Neural crest cell (in vitro differentiated cells): ENCODE results near the gene CIAO2A. TPM values are rescaled to one million over a fixed set of nuclear protein-coding genes. Genes with fewer than 3 reads are reported as not detected.

Experiments used
- DNase-seq: peaks from one replicate; pipeline ENCODE4 v3.0.0; 2021; ENCODE audit warnings: low read depth, mixed read lengths, low spot score
- H3K27ac Mint-ChIP-seq: one replicate; pipeline ENCODE4 v1.8.0; 2021; ENCODE audit warnings: mild to moderate bottlenecking, mixed read lengths; ENCODE audit not compliant: unreplicated experiment
- H3K27me3 Mint-ChIP-seq: 2 replicates; pipeline ENCODE4 v1.8.0; 2021; ENCODE audit warnings: low read depth, mild to moderate bottlenecking, mixed read lengths
- H3K36me3 Mint-ChIP-seq: 2 replicates; pipeline ENCODE4 v1.8.0; 2021; ENCODE audit warnings: low read depth, mild to moderate bottlenecking, mixed read lengths
- H3K4me1 Mint-ChIP-seq: 2 replicates; pipeline ENCODE4 v1.8.0; 2021; ENCODE audit warnings: mixed read lengths
- H3K4me3 Mint-ChIP-seq: one replicate; pipeline ENCODE4 v1.8.0; 2021; ENCODE audit warnings: mild to moderate bottlenecking, mixed read lengths
- H3K9me3 Mint-ChIP-seq: 2 replicates; pipeline ENCODE4 v1.8.0; 2021; ENCODE audit warnings: mixed read lengths
- CTCF ChIP-seq: fragments of 200-600 bp; sonication (generic); conservative IDR thresholded peaks from 2 replicates; pipeline ENCODE4 v1.5.0; 2021; ENCODE audit warnings: antibody characterized with exemption, mild to moderate bottlenecking
- total RNA-seq: library from RNA; stranded (reverse); gene quantifications from 2 replicates; pipeline ENCODE4 v1.2.1, GENCODE V29; 2021

The CIAO2A gene
- total RNA-seq, 1 donor from 2014 or later = 66.1 TPM

DNA sequence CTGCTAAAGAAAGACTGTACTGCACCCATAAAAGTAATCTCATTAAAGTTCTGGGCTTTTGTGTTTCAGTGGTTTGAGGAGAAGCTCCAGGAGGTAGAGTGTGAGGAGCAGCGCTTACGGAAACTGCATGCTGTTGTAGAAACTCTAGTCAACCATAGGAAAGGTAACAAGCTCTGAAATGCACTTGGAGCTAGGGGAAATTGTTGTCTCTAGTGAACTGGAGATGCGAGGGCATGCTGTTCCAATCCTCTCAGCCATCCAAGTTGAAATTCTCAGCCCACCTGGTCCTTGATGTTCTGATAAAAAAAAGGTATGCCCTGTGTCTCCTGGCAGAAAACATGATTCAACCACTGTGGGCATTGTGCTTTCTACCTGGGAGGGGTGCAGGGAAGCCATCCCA, 36.5 kb upstream of the CIAO2A start:
- DNase-seq = no peak
- Mint-ChIP-seq H3K27ac (no peak overlapping the region), H3K36me3 (peaks cover 19% of the 10 kb centered on the region), H3K4me1 (peaks cover 18% of the 10 kb centered on the region), H3K9me3 (no peaks in the 10 kb centered on the region), H3K27me3 (no peaks in the 10 kb centered on the region), H3K4me3 (no peak overlapping the region)
- TF ChIP-seq CTCF = no peak

- no peak for TF ChIP-seq CTCF
- peaks cover 34% of the 10 kb centered on the region for H3K4me1 Mint-ChIP-seq
- H3K36me3 Mint-ChIP-seq = peaks cover 15% of the 10 kb centered on the region
- H3K9me3 Mint-ChIP-seq = no peaks in the 10 kb centered on the region
- H3K27me3 Mint-ChIP-seq = no peaks in the 10 kb centered on the region
- H3K4me3 Mint-ChIP-seq = no peak overlapping the region
- H3K27ac Mint-ChIP-seq = no peak overlapping the region
- DNase-seq = no peak
These were observed 34.1 kb upstream of the CIAO2A start for GRCh38 chr15:64127521-64128270.

DNA sequence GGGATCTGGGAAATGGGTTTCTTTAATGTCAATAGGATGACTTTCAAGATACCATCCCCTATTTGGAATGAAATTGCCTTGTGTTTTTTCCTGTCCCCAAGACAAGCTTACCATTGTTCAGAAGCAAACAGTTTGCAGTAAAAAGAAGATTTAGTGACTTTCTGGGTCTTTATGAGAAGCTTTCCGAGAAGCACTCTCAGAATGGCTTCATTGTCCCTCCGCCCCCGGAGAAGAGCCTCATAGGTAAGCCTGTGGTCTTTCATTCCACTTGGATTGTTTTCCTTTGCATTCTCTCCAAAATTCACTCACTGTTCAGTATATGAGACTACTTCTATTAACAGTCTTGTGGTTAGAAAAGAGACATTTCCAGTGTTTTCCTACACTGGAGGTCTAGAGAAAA, 32.3 kb upstream of the CIAO2A start:
- Mint-ChIP-seq H3K4me3 (peak overlapping the region; percentile 63), H3K27me3 (no peaks in the 10 kb centered on the region), H3K27ac (no peak overlapping the region), H3K9me3 (no peaks in the 10 kb centered on the region), H3K4me1 (peaks cover 43% of the 10 kb centered on the region), H3K36me3 (peaks cover 15% of the 10 kb centered on the region)
- no peak for TF ChIP-seq CTCF
- no peak for DNase-seq

GRCh38 chr15:64122936-64123351, 29.3 kb upstream of the CIAO2A start:
- Mint-ChIP-seq H3K27ac (no peak overlapping the region), H3K36me3 (peaks cover 23% of the 10 kb centered on the region)

DNA sequence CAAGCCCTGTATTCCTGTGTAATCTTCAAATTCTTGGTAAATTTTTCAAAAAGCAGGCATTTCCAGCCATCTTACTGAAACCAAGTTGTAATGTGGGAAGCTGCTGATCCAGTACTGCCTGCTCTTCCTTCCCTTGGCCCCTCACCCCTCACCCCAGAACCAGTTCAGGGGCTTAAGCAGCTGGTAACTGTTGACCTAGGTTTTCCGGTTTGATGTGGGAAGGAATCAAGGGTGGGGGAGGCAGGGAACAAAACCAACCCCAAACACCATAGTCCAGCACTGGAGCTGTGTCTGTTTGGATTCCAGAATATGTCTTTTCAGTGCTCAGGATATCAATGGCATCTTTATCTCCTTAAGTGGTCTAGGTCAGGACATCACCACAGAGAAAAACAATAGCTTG, 28.8 kb upstream of the CIAO2A start:
- DNase-seq = no peak
- Mint-ChIP-seq H3K4me3 (peak overlapping the region; percentile 57), H3K9me3 (no peaks in the 10 kb centered on the region), H3K27me3 (no peaks in the 10 kb centered on the region), H3K36me3 (peaks cover 25% of the 10 kb centered on the region), H3K27ac (peak overlapping the region; percentile 88), H3K4me1 (peaks cover 43% of the 10 kb centered on the region)
- no peak for TF ChIP-seq CTCF

More at GRCh38 chr15:64122936-64123351, 29.3 kb upstream of the CIAO2A start:
- no peak for DNase-seq
- Mint-ChIP-seq H3K4me1 (peaks cover 43% of the 10 kb centered on the region), H3K4me3 (peak overlapping the region; percentile 57), H3K9me3 (no peaks in the 10 kb centered on the region), H3K27me3 (no peaks in the 10 kb centered on the region)
- no peak for TF ChIP-seq CTCF
